MM.1S (cell line): ENCODE measurements around the gene CFAP77.

Experiments
- DNase-seq: peaks from one replicate; pipeline ENCODE4 v3.0.0-alpha.2; 2015
- H2AFZ ChIP-seq: fragments of 300-600 bp; sonication (generic); 2 replicates; pipeline ENCODE4 v1.6.0; 2016; ENCODE audit warnings: antibody characterized with exemption, low read length
- H3F3A ChIP-seq: fragments of 300-600 bp; sonication (generic); 2 replicates; pipeline ENCODE4 v1.6.1; 2016; ENCODE audit warnings: mild to moderate bottlenecking, antibody characterized with exemption, low read length, moderate library complexity, mixed read lengths; ENCODE audit not compliant: insufficient read depth
- H3K27ac ChIP-seq: fragments of 300-600 bp; sonication (generic); 2 replicates; pipeline ENCODE4 v1.5.1; 2016; ENCODE audit warnings: mild to moderate bottlenecking, low read length
- H3K27me3 ChIP-seq: fragments of 300-600 bp; sonication (generic); replicated peaks from 2 replicates; pipeline ENCODE4 v1.6.0; 2016; ENCODE audit warnings: low read length; ENCODE audit not compliant: insufficient read depth
- H3K36me3 ChIP-seq: fragments of 300-600 bp; sonication (generic); replicated peaks from 2 replicates; pipeline ENCODE4 v1.6.1; 2016; ENCODE audit warnings: mild to moderate bottlenecking, low read length, mixed read lengths; ENCODE audit not compliant: insufficient read depth
- H3K4me1 ChIP-seq: fragments of 300-600 bp; sonication (generic); 2 replicates; pipeline ENCODE4 v1.6.1; 2016; ENCODE audit warnings: low read length, mixed read lengths
- H3K4me2 ChIP-seq: fragments of 300-600 bp; sonication (generic); 2 replicates; pipeline ENCODE4 v1.6.0; 2016; ENCODE audit warnings: low read depth, low read length
- H3K4me3 ChIP-seq: fragments of 300-600 bp; sonication (generic); 2 replicates; pipeline ENCODE4 v1.5.1; 2016; ENCODE audit warnings: low read length, mixed read lengths
- H3K79me2 ChIP-seq: fragments of 300-600 bp; sonication (generic); 2 replicates; pipeline ENCODE4 v1.6.1; 2016; ENCODE audit warnings: mixed run types, low read length, mixed read lengths
- H3K9ac ChIP-seq: fragments of 300-600 bp; sonication (generic); 2 replicates; pipeline ENCODE4 v1.6.1; 2016; ENCODE audit warnings: low read length, mixed read lengths
- H3K9me2 ChIP-seq: fragments of 300-600 bp; sonication (generic); replicated peaks from 2 replicates; pipeline ENCODE4 v1.6.1; 2016; ENCODE audit warnings: mild to moderate bottlenecking, low read length, mixed read lengths; ENCODE audit not compliant: insufficient read depth
- H3K9me3 ChIP-seq: fragments of 300-600 bp; sonication (generic); replicated peaks from 2 replicates; pipeline ENCODE4 v1.6.1; 2016; ENCODE audit warnings: mild to moderate bottlenecking, low read length, mixed read lengths; ENCODE audit not compliant: insufficient read depth
- H4K20me1 ChIP-seq: fragments of 300-600 bp; sonication (generic); 2 replicates; pipeline ENCODE4 v1.6.1; 2016; ENCODE audit warnings: mild to moderate bottlenecking, low read length, moderate library complexity, mixed read lengths; ENCODE audit not compliant: insufficient read depth
- CTCF ChIP-seq: fragments of 300-600 bp; sonication (generic); IDR thresholded peaks from 2 replicates; pipeline ENCODE4 v1.5.1; 2016; ENCODE audit warnings: antibody characterized with exemption, low read length, mixed read lengths
- EZH2 ChIP-seq: fragments of 300-600 bp; sonication (generic); optimal IDR thresholded peaks from 2 replicates; pipeline ENCODE3; 2017; ENCODE audit warnings: low read depth, mild to moderate bottlenecking, antibody characterized with exemption, low read length, mixed read lengths
- EZH2phosphoT487 ChIP-seq: fragments of 300-600 bp; sonication (generic); IDR thresholded peaks from 2 replicates; pipeline ENCODE4 v1.6.1; 2018; ENCODE audit warnings: antibody characterized with exemption, low read length

Gene CFAP77

GRCh38 chr9:132482196-132482813 is 72.3 kb downstream of the CFAP77 start:
- H3K4me1 ChIP-seq, result no peaks in the 10 kb centered on the region
- TF ChIP-seq CTCF, result no peak
- no peak for TF ChIP-seq EZH2
- no peak for TF ChIP-seq EZH2phosphoT487
- no peak overlapping the region for H3K4me3 ChIP-seq
- no peaks in the 10 kb centered on the region for H3K36me3 ChIP-seq
- H3K9ac ChIP-seq, result no peak overlapping the region
- no peak overlapping the region for H2AFZ ChIP-seq
- H4K20me1 ChIP-seq, result no peaks in the 10 kb centered on the region
- H3F3A ChIP-seq, result no peaks in the 10 kb centered on the region
- H3K79me2 ChIP-seq, result no peaks in the 10 kb centered on the region
- no peak overlapping the region for H3K4me2 ChIP-seq
- H3K9me3 ChIP-seq, result no peaks in the 10 kb centered on the region
- H3K9me2 ChIP-seq, result no peaks in the 10 kb centered on the region
- peaks cover 91% of the 10 kb centered on the region for H3K27me3 ChIP-seq
- H3K27ac ChIP-seq, result no peak overlapping the region
- DNase-seq, result no peak

GRCh38 chr9:132485393-132485792 is 75.4 kb downstream of the CFAP77 start:
- H3K27me3 ChIP-seq, result peaks cover 93% of the 10 kb centered on the region

GRCh38 chr9:132486706-132487350 is 76.8 kb downstream of the CFAP77 start:
- no peak for DNase-seq
- Histone ChIP-seq H3K36me3 (no peaks in the 10 kb centered on the region), H3K27me3 (peaks cover 92% of the 10 kb centered on the region), H3K27ac (no peak overlapping the region), H3K9me2 (no peaks in the 10 kb centered on the region), H3K4me3 (no peak overlapping the region), H3F3A (no peaks in the 10 kb centered on the region), H2AFZ (no peak overlapping the region), H3K9ac (no peak overlapping the region), H3K79me2 (no peaks in the 10 kb centered on the region), H4K20me1 (no peaks in the 10 kb centered on the region), H3K9me3 (no peaks in the 10 kb centered on the region), H3K4me1 (no peaks in the 10 kb centered on the region), H3K4me2 (no peak overlapping the region)
- no peak for TF ChIP-seq EZH2phosphoT487
- TF ChIP-seq CTCF, result no peak
- TF ChIP-seq EZH2, result no peak

More at GRCh38 chr9:132485393-132485792, 75.4 kb downstream of the CFAP77 start:
- H3K9ac ChIP-seq, result no peak overlapping the region
- no peak for TF ChIP-seq EZH2
- TF ChIP-seq EZH2phosphoT487, result no peak
- TF ChIP-seq CTCF, result no peak
- no peaks in the 10 kb centered on the region for H4K20me1 ChIP-seq
- H3K9me3 ChIP-seq, result no peaks in the 10 kb centered on the region
- H3K4me3 ChIP-seq, result no peak overlapping the region
- no peaks in the 10 kb centered on the region for H3K79me2 ChIP-seq
- H3K9me2 ChIP-seq, result no peaks in the 10 kb centered on the region
- H3K4me2 ChIP-seq, result no peak overlapping the region
- no peaks in the 10 kb centered on the region for H3K4me1 ChIP-seq
- DNase-seq, result no peak
- no peak overlapping the region for H3K27ac ChIP-seq
- no peak overlapping the region for H2AFZ ChIP-seq
- H3K36me3 ChIP-seq, result no peaks in the 10 kb centered on the region
- no peaks in the 10 kb centered on the region for H3F3A ChIP-seq
